CD14-positive monocyte (primary cell): ENCODE data around the gene B3GNT4. TPM values are rescaled to one million over a fixed set of nuclear protein-coding genes. Genes with fewer than 3 reads are reported as not detected.

Source experiments
- DNase-seq, 3 donors: peaks; one replicate each; pipeline ENCODE4 v3.0.0-alpha.2; 2011 to 2022
- H2AFZ ChIP-seq: 2 replicates; pipeline ENCODE4 v1.6.0; 2012; ENCODE audit warnings: mild to moderate bottlenecking, low read depth, low read length, inconsistent platforms; ENCODE audit not compliant: insufficient read depth, poor library complexity, severe bottlenecking
- H3K27ac ChIP-seq, 2 donors: 1 replicate in 1 of 2; 2 replicates in 1 of 2; pipeline ENCODE4 v1.5.1; 2012 to 2013; ENCODE audit warnings: low read length in 2 of 2, control low read depth in 1 of 2, inconsistent platforms in 1 of 2, low read depth in 1 of 2, mild to moderate bottlenecking in 1 of 2
- H3K27me3 ChIP-seq, 2 donors: one replicate each; pipeline versions ENCODE4 v1.6.0 to v1.6.1; 2011 to 2013; ENCODE audit warnings: low read length in 2 of 2; ENCODE audit not compliant: control insufficient read depth in 2 of 2, insufficient read depth in 2 of 2
- H3K36me3 ChIP-seq, 2 donors: replicated peaks in 1 of 2; 1 replicate in 1 of 2; 2 replicates in 1 of 2; pipeline versions ENCODE4 v1.5.1 to v1.6.1; 2012 to 2013; ENCODE audit warnings: low read length in 2 of 2, control low read depth in 1 of 2, inconsistent platforms in 1 of 2, mild to moderate bottlenecking in 1 of 2; ENCODE audit not compliant: insufficient read depth in 2 of 2, control insufficient read depth in 1 of 2
- H3K4me1 ChIP-seq, 2 donors: 1 replicate in 1 of 2; 2 replicates in 1 of 2; pipeline versions ENCODE4 v1.5.1 to v1.6.1; 2012 to 2013; ENCODE audit warnings: low read length in 2 of 2, control low read depth in 1 of 2, inconsistent platforms in 1 of 2, mild to moderate bottlenecking in 1 of 2, moderate library complexity in 1 of 2; ENCODE audit not compliant: insufficient read depth in 2 of 2, control insufficient read depth in 1 of 2
- H3K4me2 ChIP-seq: replicated peaks from 2 replicates; pipeline ENCODE3; 2012; ENCODE audit warnings: low read length, moderate library complexity, mild to moderate bottlenecking; ENCODE audit not compliant: poor library complexity, severe bottlenecking; ENCODE audit errors: extremely low read depth
- H3K4me3 ChIP-seq, 3 experiments: fragments of 200-600 bp in 1 of 3; sonication (generic) in 1 of 3; replicated peaks in 1 of 3; 1 replicate in 2 of 3; 2 replicates in 1 of 3; pipeline ENCODE4 v1.5.1; 2011 to 2013; ENCODE audit warnings: low read length in 3 of 3, mild to moderate bottlenecking in 3 of 3, control low read depth in 2 of 3, low read depth in 2 of 3, inconsistent platforms in 1 of 3, moderate library complexity in 1 of 3
- H3K79me2 ChIP-seq: 2 replicates; pipeline ENCODE4 v1.6.0; 2012; ENCODE audit warnings: mild to moderate bottlenecking, control low read depth, inconsistent platforms, low read length, moderate library complexity; ENCODE audit not compliant: insufficient read depth
- H3K9ac ChIP-seq: 2 replicates; pipeline ENCODE4 v1.6.0; 2017; ENCODE audit warnings: low read length, mild to moderate bottlenecking; ENCODE audit not compliant: insufficient read depth, poor library complexity, severe bottlenecking
- H3K9me3 ChIP-seq, 2 donors: replicated peaks in 1 of 2; 1 replicate in 1 of 2; 2 replicates in 1 of 2; pipeline versions ENCODE4 v1.5.1 to v1.6.1; 2012 to 2013; ENCODE audit warnings: low read length in 2 of 2, control low read depth in 1 of 2; ENCODE audit not compliant: control insufficient read depth in 1 of 2, insufficient read depth in 1 of 2
- H4K20me1 ChIP-seq: 2 replicates; pipeline ENCODE4 v1.6.0; 2012; ENCODE audit warnings: mild to moderate bottlenecking, low read length, control low read depth, moderate library complexity; ENCODE audit not compliant: insufficient read depth
- H3K27ac Mint-ChIP-seq, 7 donors: one replicate each; pipeline ENCODE4 v1.8.0; 2020; ENCODE audit warnings: mild to moderate bottlenecking in 7 of 7, mixed read lengths in 7 of 7, moderate library complexity in 6 of 7, inconsistent platforms in 2 of 7
- H3K27me3 Mint-ChIP-seq, 3 donors: one replicate each; pipeline ENCODE4 v1.8.0; 2021 to 2022; ENCODE audit warnings: low read depth in 3 of 3, mild to moderate bottlenecking in 3 of 3, mixed read lengths in 3 of 3, moderate library complexity in 3 of 3, inconsistent platforms in 1 of 3
- H3K36me3 Mint-ChIP-seq, 2 donors: one replicate each; pipeline ENCODE4 v1.8.0; 2020; ENCODE audit warnings: mixed read lengths in 2 of 2, inconsistent platforms in 1 of 2, mild to moderate bottlenecking in 1 of 2
- H3K4me1 Mint-ChIP-seq: one replicate; pipeline ENCODE4 v1.8.0; 2020; ENCODE audit warnings: mild to moderate bottlenecking, mixed read lengths
- H3K4me3 Mint-ChIP-seq, 2 donors: one replicate each; pipeline ENCODE4 v1.8.0; 2020; ENCODE audit warnings: mild to moderate bottlenecking in 2 of 2, mixed read lengths in 2 of 2, moderate library complexity in 1 of 2
- H3K9me3 Mint-ChIP-seq, 7 donors: one replicate each; pipeline ENCODE4 v1.8.0; 2020 to 2022; ENCODE audit warnings: mixed read lengths in 7 of 7, mild to moderate bottlenecking in 6 of 7, moderate library complexity in 6 of 7, inconsistent platforms in 2 of 7
- CTCF ChIP-seq: fragments of 200-600 bp; IDR thresholded peaks from one replicate; pipeline ENCODE4 v1.8.0; 2022; ENCODE audit warnings: antibody characterized with exemption, mild to moderate bottlenecking
- WGBS: methylation state at CpG from one replicate; pipeline ENCODE4 v1.1.5; 2013; ENCODE audit warnings: missing lambda C conversion rate; ENCODE audit not compliant: insufficient coverage; 5-methylcytosine and 5-hydroxymethylcytosine counted together
- intact Hi-C, 2 donors: fragments of 100-400 bp; cut with micrococcal nuclease; formaldehyde crosslinking; loops; one replicate each; pipeline versions ENCODE4 v1.15.0 to v1.15.1; 2023
- polyA plus RNA-seq, 3 donors: library from polyadenylated mRNA; depleted of rRNA in 1 of 3; unstranded in 2 of 3; stranded (reverse) in 1 of 3; fragments of 300-500 nt in 2 of 3; fragments of >200 nt in 1 of 3; fragmentation: Illumina TruSeq in 2 of 3; gene quantifications; 1 replicate in 2 of 3; 2 replicates in 1 of 3; pipeline ENCODE4 v1.2.3, GENCODE V29; 2012 to 2021

B3GNT4 gene
- polyA plus RNA-seq, 3 donors, result not detected

- no peak overlapping the region for H3K9ac ChIP-seq
- WGBS, result 95% methylated on average over 26 of the region's 29 CpGs
- Mint-ChIP-seq H3K27me3 (peaks cover 39 to 60% (median 42%) of the 10 kb centered on the region in 3 donors), H3K9me3 (peaks cover 0 to 12% (median 8%) of the 10 kb centered on the region in 7 donors), H3K27ac (no peak overlapping the region), H3K36me3 (peaks cover 0 to 1% of the 10 kb centered on the region in 2 donors), H3K4me3 (no peak overlapping the region), H3K4me1 (peaks cover 15% of the 10 kb centered on the region)
- no peak overlapping the region for H3K4me2 ChIP-seq
- H3K36me3 ChIP-seq, result no peaks in the 10 kb centered on the region
- H3K4me1 ChIP-seq, result peaks cover 8 to 16% of the 10 kb centered on the region in 2 donors
- peaks cover 0 to 10% of the 10 kb centered on the region in 2 donors for H3K9me3 ChIP-seq
- H2AFZ ChIP-seq, result no peak overlapping the region
- no peaks in the 10 kb centered on the region for H3K79me2 ChIP-seq
- TF ChIP-seq CTCF, result no peak
- H4K20me1 ChIP-seq, result no peaks in the 10 kb centered on the region
- intact Hi-C loops, result no loop called here
- no peak for DNase-seq
- peaks cover 11 to 29% of the 10 kb centered on the region in 2 donors for H3K27me3 ChIP-seq
- H3K27ac ChIP-seq, result no peak overlapping the region
- no peak overlapping the region for H3K4me3 ChIP-seq
Measured at GRCh38 chr12:122199484-122200355, 3.8 kb upstream of the B3GNT4 start.

- Histone ChIP-seq H3K27ac (no peak overlapping the region), H3K27me3 (peaks cover 21 to 39% of the 10 kb centered on the region in 2 donors), H3K4me3 (no peak overlapping the region), H3K4me1 (peaks cover 11 to 21% of the 10 kb centered on the region in 2 donors), H4K20me1 (no peaks in the 10 kb centered on the region), H3K9ac (no peak overlapping the region), H3K79me2 (no peaks in the 10 kb centered on the region), H3K36me3 (no peaks in the 10 kb centered on the region), H3K9me3 (peaks cover 0 to 19% of the 10 kb centered on the region in 2 donors), H3K4me2 (no peak overlapping the region), H2AFZ (no peak overlapping the region)
- WGBS, result 91% methylated on average over 12 of the region's 24 CpGs
- no peak for DNase-seq
- peaks cover 48 to 69% (median 50%) of the 10 kb centered on the region in 3 donors for H3K27me3 Mint-ChIP-seq
- H3K36me3 Mint-ChIP-seq, result peaks cover 0 to 1% of the 10 kb centered on the region in 2 donors
- H3K4me1 Mint-ChIP-seq, result peaks cover 23% of the 10 kb centered on the region
- peaks cover 0 to 18% (median 8%) of the 10 kb centered on the region in 7 donors for H3K9me3 Mint-ChIP-seq
- intact Hi-C loops, result no loop called here
- no peak overlapping the region for H3K27ac Mint-ChIP-seq
- no peak overlapping the region for H3K4me3 Mint-ChIP-seq
- TF ChIP-seq CTCF, result no peak
Measured at GRCh38 chr12:122200541-122201175, 2.9 kb upstream of the B3GNT4 start.
